ENCODE results near the gene ZNF710.

DNA sequence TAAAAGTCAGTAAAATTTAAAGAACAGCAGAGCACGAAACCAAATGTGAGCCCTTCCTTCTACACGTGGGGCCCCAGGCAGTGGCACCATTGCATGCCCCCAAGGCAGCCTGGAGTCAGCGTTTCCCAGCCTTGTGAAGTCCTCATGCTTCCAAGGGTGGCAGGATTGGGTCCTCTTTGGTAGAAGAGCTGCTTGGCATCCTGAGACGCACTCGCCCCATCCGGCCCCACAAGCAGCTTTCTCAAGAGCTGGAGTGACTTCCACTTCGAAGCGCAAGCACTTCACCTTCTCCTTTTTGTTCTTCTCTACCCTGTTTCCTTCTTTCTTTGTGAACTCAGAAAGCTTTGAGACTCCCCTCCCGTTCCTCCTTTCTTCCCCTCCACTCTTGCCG, 34.7 kb downstream of the ZNF710 start:
- TF ChIP-seq TAF1 (IDR thresholded peaks at IDR 0.05; ENCODE audit: low read depth, low read length) = no peak
- no peak for TF ChIP-seq POLR2A (IDR thresholded peaks at IDR 0.05; ENCODE audit: low read depth, low read length)
